Mucosa of descending colon (tissue), 3 donors: Measurements from ENCODE around the gene ZFYVE19. TPM values are rescaled to one million over a fixed set of nuclear protein-coding genes. Genes with fewer than 3 reads are reported as not detected.

Experiments used
- ATAC-seq: fragments of 200-7000 bp; cut with Tn5 transposase; one replicate; pipeline ENCODE4 v1.9.1; 2020; ENCODE audit warnings: mild to moderate bottlenecking, moderate library complexity
- DNase-seq, 3 donors: peaks; one replicate each; pipeline ENCODE4 v3.0.0-alpha.2; 2020
- H3K36me3 ChIP-seq: fragments of 200-600 bp; one replicate; pipeline ENCODE4 v1.8.0; 2021; ENCODE audit warnings: low read depth, mild to moderate bottlenecking
- H3K4me1 ChIP-seq: fragments of 200-600 bp; one replicate; pipeline ENCODE4 v1.8.0; 2021; ENCODE audit warnings: low read depth, mild to moderate bottlenecking
- H3K4me3 ChIP-seq: fragments of 200-600 bp; one replicate; pipeline ENCODE4 v1.8.0; 2021; ENCODE audit warnings: mild to moderate bottlenecking
- H3K9me3 ChIP-seq: fragments of 200-600 bp; one replicate; pipeline ENCODE4 v1.8.0; 2021; ENCODE audit warnings: mild to moderate bottlenecking
- intact Hi-C, 2 donors: fragments of 100-400 bp; cut with DNase I in 1 of 2; cut with micrococcal nuclease in 1 of 2; formaldehyde crosslinking; loops; one replicate each; pipeline versions ENCODE4 v1.11.0 to v1.11.1; 2022; cut with DNase I, micrococcal nuclease
- total RNA-seq, 3 donors: library from RNA; stranded (reverse); fragmentation: NEBNext Ultra II Directional in 2 of 3; extraction: Animal tissue kit (Norgen Biotek cat#: 25700) in 2 of 3; gene quantifications; one replicate each; pipeline versions ENCODE4 v1.2.1 to v1.2.4, GENCODE V29; 2021 to 2023
- TF ChIP-seq, protein P1 (sequence below): fragments of 200-600 bp; IDR thresholded peaks from one replicate; pipeline ENCODE4 v1.8.0; 2022; ENCODE audit warnings: antibody characterized with exemption, mild to moderate bottlenecking
- donor health status: DM: no; HTN: no; CAD: no; lungs with moderate emphysema.
- donor health status: DM: no; HTN: no; CAD: no.
- donor health status: DM: no; HTN: yes; CAD: no.

ZFYVE19 gene
- total RNA-seq, 3 donors from 2014 or later: 22.2 to 37.5 (median 36.5) TPM

DNA sequence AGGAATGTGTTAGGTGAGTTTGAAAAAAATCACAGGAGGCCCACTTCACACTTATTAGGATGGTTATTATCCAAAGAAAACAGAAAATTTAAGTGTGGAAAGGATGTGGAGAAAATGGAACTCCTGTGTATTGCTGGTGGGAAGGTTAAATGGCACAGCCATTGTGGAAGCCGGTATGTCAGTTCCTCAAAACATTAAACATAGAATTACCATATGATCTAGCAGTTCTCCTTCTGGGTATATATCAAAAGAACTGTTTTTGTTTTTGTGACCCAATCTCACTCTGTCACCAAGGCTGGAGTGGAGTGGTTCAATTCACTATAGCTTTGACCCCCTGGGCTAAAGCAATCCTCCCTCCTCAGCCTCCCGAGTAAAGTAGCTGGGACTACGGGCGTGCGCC, 10.4 kb upstream of the ZFYVE19 start:
- intact Hi-C loops: no loop called here
- TF ChIP-seq, protein P1, sequence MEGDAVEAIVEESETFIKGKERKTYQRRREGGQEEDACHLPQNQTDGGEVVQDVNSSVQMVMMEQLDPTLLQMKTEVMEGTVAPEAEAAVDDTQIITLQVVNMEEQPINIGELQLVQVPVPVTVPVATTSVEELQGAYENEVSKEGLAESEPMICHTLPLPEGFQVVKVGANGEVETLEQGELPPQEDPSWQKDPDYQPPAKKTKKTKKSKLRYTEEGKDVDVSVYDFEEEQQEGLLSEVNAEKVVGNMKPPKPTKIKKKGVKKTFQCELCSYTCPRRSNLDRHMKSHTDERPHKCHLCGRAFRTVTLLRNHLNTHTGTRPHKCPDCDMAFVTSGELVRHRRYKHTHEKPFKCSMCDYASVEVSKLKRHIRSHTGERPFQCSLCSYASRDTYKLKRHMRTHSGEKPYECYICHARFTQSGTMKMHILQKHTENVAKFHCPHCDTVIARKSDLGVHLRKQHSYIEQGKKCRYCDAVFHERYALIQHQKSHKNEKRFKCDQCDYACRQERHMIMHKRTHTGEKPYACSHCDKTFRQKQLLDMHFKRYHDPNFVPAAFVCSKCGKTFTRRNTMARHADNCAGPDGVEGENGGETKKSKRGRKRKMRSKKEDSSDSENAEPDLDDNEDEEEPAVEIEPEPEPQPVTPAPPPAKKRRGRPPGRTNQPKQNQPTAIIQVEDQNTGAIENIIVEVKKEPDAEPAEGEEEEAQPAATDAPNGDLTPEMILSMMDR: no peak
- Histone ChIP-seq H3K36me3 (no peaks in the 10 kb centered on the region), H3K9me3 (no peaks in the 10 kb centered on the region), H3K4me3 (no peak overlapping the region), H3K4me1 (peaks cover 29% of the 10 kb centered on the region)
- ATAC-seq: no peak
- no peak for DNase-seq

DNA sequence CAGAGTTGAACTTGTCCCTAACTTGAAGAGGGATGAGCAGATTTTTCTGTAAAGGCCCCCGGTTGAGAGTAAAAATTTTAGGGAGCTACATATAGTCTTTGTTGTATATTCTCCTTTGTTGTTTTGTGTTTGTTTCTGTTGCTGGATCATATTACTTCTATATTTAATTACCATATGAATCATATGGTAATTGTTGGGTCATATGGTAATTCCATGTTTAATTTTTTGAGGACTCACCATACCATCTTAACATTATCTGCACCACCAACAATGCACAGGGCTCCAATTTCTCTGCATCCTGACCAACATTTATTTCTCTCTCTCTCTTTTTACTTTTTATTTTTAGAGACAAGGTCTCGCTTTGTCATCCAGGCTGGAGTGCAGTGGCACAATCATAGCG, 7.4 kb upstream of the ZFYVE19 start:
- Histone ChIP-seq H3K36me3 (no peaks in the 10 kb centered on the region), H3K9me3 (no peaks in the 10 kb centered on the region), H3K4me3 (no peak overlapping the region), H3K4me1 (peaks cover 19% of the 10 kb centered on the region)
- DNase-seq (no peak), ATAC-seq (no peak)
- intact Hi-C loops: no loop called here
- TF ChIP-seq, protein P1: no peak

DNA sequence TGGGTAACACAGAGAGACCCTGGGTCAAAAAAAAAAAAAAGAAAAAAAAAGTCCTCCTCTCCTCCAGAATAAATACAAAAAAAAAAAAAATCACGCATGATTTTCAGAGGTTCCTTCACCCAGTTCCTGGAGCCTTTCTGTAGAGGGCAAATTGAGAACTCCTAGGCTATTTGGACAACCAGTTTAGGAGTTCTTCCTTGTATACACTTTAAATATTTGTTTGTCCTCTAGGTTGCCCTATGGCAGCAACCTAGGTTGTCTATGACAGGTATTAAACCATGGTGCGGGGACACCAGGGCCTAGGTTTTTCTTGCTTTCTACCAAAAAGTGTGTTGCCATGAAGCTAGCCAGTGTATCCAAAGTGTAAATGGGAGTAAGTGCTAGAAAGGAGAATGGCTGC, 3.8 kb upstream of the ZFYVE19 start:
- H3K36me3 ChIP-seq: no peaks in the 10 kb centered on the region
- H3K4me3 ChIP-seq: no peak overlapping the region
- ATAC-seq: no peak
- peaks cover 14% of the 10 kb centered on the region for H3K4me1 ChIP-seq
- DNase-seq: peak in 1 of 3 donors; percentile 10
- TF ChIP-seq, protein P1: no peak
- intact Hi-C loops: no loop called here
- H3K9me3 ChIP-seq: no peaks in the 10 kb centered on the region

DNA sequence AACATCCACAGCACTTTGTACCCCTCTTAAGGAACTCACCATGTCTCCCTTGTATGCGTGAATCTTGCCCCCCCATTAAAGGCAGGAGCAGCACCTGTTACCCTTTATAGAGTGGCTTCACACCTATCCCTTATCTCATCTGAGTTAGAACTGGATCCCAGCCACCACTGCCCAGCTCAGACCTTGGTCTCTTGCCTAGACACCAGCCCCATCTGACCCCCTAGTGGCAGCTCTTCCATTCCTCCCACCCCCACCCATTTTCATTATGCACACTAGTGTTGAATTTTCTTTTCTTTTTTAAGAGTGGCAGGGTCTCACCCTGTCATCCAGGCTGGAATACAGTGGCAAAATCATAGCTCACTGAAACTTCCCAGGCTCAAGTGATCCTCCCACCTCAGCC, 3.2 kb upstream of the ZFYVE19 start:
- no peak overlapping the region for H3K4me3 ChIP-seq
- ATAC-seq: no peak
- TF ChIP-seq, protein P1: no peak
- intact Hi-C loops: no loop called here
- H3K36me3 ChIP-seq: no peaks in the 10 kb centered on the region
- H3K4me1 ChIP-seq: peaks cover 21% of the 10 kb centered on the region
- peak in 2 of 3 donors; percentile 14 to 15 for DNase-seq
- no peaks in the 10 kb centered on the region for H3K9me3 ChIP-seq

DNA sequence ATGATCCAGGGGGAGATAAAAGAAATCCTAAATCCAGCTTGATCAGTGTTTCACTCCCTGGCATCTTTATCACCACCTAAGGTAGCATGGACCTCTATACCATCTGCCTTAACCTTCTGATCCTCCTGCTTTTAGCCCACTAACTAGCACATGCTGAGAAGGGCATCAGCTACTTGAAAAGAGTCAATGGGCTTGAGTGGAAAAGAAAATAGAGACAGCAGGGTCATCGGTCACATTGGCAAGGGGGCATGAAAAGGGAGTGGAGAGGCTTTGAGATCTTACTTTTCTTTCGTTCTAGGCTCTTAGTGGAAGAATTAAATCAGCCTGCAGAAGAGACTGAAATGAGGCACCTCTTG, 239 bp upstream of the ZFYVE19 start:
- H3K4me3 ChIP-seq: peak overlapping the region; percentile 64
- no peak for DNase-seq
- no peaks in the 10 kb centered on the region for H3K36me3 ChIP-seq
- H3K4me1 ChIP-seq: peaks cover 25% of the 10 kb centered on the region
- TF ChIP-seq, protein P1: no peak
- H3K9me3 ChIP-seq: no peaks in the 10 kb centered on the region
- no peak for ATAC-seq
- intact Hi-C loops: no loop called here

DNA sequence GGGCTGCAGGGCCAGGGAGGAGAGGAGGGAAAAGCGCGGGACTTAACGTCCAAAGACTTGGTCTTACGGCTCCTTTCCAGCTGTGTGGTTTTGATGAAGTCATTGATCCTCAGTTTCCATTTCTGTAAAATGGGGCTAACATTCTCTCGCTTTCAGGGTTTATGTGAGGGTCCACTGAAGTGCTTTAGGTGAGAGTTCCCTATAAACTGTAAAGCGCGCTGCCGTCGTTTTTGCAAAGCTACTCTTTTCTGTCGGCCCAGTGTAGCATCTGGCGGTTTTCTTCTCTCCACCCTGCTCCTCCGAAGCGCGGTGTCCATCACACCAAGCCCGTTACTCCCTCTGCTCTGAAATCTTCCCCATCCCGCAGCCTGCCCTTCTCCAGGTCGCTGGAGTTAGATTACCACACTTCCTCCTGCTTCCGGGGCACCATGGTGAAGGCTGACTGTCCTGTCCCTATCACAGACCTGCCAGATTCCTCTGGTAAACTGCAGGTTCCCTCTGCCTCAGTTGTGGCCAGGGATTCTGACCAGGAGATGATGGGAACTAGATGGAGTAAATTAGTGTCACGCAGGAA, 1.1 kb downstream of the ZFYVE19 start:
- intact Hi-C loops: no loop called here
- ATAC-seq: no peak

More for the DNA sequence above, 1.1 kb downstream of the ZFYVE19 start:
- Histone ChIP-seq H3K4me3 (peak overlapping the region; percentile 64), H3K36me3 (no peaks in the 10 kb centered on the region), H3K9me3 (no peaks in the 10 kb centered on the region), H3K4me1 (peaks cover 25% of the 10 kb centered on the region)
- TF ChIP-seq, protein P1: no peak
- DNase-seq: peak in 2 of 3 donors; percentile 39 to 44
